Stimulated activated CD4-positive, alpha-beta T cell treated with anti-CD3 and anti-CD28 coated beads, Interleukin-4, amount 100 ng/mL, for 48 hours (primary cell): Measurements from ENCODE around the gene RGS4.

Experiments
- DNase-seq, 2 donors: peaks; one replicate each; pipeline ENCODE4 v3.0.0-alpha.2; 2020; ENCODE audit warnings: low read depth in 2 of 2

RGS4 gene

DNA sequence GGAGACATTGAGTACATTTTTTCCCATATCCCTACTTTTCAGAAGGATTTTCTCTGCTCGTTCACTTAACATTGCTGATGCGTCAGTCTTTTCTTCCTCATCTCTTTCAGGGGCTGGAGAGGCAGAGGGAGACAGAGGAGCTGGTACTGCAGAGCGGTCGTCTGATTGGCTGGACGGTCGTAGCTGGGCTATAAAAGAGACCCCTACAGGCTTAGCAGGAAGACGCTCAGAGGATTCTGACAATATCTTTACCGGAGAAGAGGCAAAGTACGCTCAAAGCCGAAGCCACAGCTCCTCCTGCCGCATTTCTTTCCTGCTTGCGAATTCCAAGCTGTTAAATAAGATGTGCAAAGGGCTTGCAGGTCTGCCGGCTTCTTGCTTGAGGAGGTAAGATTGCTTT, at the start of gene RGS4:
Gene RGS4 (plus strand): TSS at position 220 of the 400 bp plus-strand sequence. CDS start 124 bp downstream, at position 344.
- no peak for DNase-seq

DNA sequence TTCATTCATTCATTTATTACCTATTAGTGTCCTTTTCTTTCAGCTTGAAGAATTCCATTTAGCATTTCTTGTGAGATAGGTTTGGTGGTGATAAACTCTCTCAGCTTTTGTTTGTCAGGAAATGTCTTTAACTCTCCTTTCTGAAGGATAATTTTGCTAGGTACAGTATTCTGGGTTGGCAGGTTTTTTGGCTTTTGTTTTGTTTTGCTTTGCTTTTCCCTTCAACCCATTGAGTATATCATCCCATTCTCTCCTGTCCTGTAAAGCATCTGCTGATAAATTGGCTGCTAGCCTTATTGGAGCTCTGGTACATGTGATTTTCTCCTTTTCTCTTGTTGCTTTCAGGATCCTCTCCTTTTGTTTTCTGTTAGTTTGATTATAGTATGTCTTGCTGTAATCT, 47.0 kb upstream of the RGS4 start:
- no peak for DNase-seq

DNA sequence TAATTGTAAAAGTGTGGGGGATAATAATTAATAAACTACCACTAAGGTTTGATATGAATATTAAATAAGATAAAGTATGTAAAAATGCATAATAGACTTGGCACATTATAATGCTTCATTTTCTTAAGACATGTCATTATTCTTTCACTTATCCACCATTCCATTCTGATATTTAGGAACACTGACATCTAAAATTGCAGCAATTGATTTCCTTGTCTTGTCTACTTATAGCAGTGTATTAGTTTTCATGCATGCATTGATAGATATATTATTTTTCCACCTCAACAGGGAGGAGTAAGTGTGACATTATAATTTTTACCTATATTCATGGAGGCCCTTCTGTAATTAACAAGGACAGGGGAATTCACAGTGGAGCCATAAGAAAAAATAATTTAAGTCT, 41.6 kb upstream of the RGS4 start:
- no peak for DNase-seq

DNA sequence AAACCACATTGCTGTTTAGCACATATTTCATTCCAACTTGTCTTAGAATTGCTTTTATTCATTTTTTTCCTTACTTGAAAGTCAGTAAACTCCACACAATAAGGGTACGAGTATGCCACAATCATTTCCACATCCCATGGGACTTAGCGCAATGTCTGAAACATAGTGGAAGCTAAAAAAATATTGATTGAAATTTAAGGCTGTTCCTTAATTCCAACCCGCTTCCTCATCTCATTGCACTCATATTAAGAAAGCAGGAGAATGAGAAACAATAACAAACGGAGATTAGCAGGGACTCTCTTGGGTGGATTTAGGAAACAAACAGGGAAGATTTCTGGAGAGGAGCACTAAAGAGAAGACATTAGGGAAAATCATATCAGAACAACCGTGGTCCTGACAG, 39.3 kb upstream of the RGS4 start:
- DNase-seq = no peak

DNA sequence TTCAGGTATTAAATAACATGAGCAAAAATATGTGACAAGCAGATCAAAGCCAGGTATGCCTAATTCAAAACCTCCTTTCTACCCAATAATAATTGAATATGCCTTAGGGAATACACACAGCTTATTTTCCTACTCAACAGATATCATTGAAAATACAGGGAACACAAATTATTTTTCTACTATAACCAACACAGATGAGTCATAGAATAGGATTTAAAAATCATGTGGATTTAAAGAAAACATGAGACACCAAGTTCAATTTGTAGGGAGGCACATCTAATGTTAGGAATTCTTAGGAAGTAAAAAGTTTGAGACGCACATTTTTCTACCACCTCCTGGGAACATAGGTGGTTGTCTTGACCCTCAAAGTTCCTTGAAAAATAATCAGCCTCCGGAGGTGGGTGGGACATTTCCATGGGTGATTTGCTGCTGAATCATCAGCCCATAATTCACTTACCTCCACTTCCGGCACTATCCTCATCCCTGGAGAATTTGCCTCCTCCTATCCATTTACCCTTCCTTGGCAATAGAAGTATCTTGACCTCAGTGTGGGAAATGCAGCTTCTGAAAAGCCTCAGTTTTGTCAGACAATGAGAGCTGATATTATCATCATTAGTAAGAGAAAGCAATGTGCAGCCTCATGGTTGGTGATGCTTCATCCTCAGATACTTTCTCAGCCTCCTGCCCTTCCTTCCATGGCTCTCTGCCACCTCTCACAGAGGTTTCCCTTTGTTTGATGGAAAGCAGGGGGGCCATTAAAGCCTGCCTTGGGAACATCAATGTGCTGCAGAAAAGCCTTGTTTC, 33.5 kb upstream of the RGS4 start:
- no peak for DNase-seq

DNA sequence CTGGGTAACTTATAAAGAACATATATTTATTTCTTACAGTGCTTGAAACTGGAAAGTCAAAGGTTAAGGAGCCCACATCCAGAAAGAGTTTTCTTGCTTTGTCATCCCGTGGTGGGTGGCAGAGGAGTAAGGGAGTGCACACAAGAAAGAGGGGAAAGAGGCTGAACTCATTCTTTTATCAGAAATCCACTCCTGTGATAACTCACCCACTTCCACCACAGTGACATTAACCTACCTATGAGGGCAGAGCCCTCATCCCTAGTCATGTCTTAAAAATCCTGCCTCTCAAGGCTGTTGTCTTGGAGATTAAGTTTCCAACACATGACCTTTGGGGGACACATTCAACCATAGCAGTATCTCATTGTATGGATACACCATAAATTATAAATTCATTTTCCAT, 32.5 kb upstream of the RGS4 start:
- DNase-seq = no peak

DNA sequence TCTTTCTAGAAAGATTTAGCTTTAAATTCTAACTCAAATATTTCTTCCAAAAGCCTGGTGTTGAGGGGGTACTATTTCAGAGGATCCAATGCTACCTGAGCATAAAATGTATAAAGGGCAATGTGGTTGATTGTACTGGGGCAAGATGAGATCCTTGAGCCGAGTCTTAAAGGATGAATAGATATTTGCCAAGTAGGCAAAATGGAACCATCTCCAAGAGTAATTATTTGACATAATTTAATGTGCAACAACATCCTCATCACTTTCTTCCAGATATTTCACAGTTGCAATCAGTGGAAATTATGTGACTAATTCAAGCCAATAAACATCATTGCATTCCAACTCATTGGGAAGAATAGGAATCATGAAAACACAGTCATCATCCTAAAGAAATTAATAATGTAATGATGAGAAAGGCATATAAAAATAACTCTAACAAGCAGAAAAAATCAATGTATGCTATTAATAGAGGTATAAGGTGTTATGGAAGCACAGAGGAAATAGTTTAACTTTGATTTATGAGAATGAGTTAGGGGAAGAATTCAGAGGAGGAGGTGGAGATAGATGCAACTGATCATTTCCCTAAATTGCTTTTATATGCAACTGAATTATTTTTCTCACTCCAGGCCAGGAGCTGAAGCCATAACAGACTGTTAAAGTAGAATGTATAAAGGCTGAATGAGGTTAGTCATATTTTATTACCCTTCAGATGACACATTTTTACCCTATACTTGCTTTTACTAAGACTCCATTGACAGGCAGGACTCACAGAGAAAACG, 30.0 kb upstream of the RGS4 start:
- no peak for DNase-seq

DNA sequence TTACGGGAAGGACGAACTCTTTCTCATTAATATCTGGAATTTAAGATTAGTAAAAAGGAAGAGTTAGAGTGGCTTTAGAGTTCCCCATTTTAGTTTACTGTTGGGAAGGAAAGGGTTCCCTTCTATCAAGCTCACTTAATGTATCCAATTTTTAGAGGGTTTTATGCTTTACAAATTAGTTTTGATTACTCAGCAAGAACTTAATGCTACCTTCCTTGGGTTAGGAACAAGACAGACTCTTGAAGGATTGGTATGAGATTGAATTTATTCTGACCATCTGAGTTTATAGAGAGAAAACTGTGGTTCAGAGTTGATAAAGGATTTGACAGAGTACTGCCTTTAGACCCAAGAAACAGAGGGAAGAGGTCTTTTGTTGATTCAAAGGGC, 29.5 kb upstream of the RGS4 start:
- no peak for DNase-seq

DNA sequence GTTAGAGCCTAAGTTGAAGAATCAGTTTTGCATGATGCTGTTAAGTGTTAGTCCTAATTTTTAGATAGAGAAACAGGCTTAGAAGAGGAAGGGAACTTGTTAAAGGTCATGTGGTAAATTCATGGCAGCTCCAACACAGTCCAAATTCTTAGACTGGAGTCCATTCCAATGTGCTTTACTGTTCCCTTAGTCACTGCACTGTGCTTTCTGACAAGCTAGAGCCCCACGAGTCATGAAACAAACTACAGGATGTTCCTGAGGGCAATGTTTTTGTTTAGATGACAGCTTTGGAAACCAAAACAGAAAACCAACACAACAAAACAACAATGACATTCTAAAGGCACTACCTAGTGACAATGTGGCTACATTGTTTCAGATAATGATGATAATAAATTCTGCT, 23.1 kb upstream of the RGS4 start:
- no peak for DNase-seq

DNA sequence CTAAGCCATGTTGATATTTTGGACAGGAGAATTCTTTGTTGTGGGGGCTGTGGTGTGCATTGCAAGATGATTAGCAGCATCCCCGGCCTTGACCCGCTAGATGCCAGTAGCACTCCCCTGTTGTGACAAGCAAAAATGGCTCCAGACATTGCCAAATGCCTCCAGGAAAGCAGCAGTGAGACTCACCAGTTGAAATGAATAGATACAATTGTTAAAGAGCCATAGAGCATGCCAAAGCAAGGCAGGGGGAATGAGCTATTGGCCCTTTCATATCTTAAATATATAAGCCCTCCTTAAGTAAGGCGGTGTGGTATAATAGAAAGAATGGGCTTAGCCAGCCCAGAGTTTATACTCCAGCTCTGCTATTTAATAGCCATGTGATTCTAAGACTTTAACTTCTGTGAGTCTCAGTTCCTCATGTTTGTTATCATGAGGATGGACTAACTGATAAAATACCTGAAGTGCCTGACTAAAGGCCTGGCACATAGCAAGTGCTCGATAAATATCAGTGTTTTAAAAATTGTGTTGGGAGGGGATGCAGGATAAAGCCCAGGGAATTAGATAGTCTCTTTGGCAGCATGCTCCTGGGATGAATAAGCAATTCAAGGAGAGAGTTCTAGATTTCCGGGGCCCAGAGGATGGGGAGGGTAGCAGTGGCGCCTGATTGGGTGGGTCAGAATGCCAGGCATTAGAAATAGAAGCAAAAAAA, 21.1 kb upstream of the RGS4 start:
- no peak for DNase-seq

DNA sequence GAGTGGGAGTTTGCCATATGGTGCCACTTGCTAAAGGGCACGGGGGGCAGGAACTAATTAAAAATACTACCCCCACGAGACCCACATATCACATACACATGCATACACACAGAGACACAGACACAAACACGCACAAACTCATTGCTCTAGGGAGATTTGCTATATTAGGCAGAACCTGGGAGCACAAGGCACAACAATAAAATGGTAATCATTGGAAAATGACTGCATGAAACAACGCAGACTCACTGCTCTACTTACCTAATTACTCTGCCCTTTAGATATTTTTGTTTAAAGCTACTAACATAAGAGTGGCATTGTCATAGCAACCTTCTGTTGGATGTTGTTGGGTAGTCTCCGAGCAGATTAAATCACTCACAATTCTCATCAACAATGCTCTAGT, 20.3 kb upstream of the RGS4 start:
- DNase-seq = no peak

DNA sequence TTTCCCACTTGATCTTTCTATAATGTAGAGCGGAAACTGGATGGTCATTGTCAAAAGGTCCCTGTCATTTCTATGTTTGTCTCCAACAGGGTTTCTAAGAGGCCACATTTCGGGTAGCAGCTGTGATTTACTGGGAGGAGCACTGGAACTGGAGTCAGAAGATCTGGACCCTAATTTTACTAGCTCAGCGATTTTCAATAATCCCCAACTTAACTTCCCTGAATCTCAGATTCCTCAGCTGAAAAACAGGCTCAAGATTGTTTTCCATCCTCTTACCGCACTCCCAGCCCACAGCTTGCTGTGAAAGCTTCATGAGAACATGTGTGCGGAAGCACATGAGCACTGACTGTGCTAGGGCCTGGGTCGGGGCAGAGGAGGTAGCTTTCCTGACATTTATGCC, 19.9 kb upstream of the RGS4 start:
- DNase-seq = no peak

DNA sequence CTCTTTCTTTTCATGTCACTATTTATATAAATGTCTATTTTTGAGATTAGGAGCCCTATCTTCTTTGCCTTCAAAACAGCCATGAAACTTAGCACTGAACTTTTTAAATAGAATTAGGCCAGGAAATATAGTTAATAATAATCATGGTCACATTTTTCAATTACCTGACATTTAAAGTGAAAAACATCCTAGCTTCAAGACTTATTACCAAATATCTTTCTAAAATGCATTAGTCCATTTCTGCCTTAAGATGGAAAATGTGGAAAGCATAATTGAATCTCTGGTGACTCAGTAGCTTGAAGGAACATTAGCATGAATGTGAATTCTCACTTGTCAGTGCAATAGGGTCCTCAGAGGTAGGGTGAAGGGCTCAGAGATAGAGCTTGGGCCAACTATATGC, 18.7 kb upstream of the RGS4 start:
- no peak for DNase-seq

DNA sequence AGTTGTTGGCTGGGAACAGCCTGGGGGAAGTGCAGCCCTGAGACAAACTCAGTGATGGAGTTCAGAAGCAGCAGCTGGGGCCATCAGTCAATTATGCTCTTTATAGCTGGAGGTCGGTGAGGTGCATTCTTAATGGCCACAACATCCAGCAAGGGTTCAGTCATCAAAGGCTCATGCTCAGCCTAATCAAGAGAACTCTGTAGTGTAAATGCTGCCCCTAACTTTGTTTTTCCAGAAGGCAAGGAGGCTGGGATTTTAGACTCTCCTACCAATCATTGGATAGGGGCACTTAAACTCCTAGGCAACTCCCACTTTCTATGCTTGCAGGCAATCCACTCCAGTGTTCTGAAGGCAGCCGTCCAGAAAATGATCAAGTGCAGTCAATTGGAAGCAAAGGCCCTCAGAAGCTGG, 15.0 kb upstream of the RGS4 start:
- no peak for DNase-seq

DNA sequence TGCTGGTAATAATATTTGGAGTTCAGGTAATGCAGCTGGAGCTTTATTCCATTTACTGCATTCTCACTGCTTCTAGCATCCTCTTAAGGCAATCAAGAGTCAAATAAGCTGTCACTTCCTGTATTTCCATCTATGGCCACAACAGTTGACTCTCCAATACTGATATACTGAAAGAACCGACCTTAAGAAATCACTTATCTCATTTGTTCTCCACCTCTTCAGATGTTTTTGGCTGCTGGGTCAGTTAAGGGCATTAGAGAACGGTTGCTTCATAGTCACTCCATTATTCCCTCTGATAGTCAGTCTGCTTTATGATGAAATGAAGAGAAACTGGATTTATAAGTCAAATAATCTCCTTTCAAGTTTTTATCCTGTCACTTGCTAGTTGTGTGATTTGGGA, 14.2 kb upstream of the RGS4 start:
- no peak for DNase-seq

DNA sequence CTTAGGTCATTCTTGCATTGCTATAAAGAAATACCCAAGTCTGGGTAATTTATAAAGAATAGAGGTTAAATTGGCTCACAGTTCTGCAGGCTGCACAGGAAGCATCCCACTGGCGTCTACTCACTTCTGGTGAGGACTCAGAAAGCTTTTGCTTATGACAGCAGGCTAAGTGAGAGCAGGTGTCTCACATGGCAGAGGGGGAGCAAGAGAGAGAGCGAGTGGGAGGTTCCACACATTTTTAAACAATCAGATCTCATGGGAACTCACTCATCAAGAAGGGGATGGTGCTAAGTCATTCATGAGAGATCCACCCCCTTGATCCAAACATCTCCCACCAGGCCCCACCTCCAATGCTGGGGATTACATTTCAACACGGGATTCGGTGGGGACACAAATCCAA, 13.6 kb upstream of the RGS4 start:
- DNase-seq = no peak

DNA sequence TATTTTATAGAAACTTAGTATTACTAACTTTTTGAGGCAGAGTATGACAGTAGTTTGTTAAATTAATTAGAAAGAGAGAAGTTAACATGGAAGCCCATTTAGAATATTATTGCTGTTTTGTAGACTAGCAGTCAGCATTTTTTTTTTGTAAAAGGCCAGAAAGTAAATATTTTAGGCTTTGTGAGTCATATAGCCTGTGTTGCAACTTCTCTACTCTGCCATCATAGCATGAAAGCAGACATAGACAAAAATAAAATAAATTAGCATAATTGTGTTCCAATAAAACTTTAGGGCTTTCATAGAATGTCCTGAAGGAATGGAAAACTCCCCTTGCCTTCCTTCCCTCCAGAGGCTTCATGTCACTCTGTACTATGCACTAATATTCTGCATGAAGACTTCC, 12.3 kb upstream of the RGS4 start:
- no peak for DNase-seq

DNA sequence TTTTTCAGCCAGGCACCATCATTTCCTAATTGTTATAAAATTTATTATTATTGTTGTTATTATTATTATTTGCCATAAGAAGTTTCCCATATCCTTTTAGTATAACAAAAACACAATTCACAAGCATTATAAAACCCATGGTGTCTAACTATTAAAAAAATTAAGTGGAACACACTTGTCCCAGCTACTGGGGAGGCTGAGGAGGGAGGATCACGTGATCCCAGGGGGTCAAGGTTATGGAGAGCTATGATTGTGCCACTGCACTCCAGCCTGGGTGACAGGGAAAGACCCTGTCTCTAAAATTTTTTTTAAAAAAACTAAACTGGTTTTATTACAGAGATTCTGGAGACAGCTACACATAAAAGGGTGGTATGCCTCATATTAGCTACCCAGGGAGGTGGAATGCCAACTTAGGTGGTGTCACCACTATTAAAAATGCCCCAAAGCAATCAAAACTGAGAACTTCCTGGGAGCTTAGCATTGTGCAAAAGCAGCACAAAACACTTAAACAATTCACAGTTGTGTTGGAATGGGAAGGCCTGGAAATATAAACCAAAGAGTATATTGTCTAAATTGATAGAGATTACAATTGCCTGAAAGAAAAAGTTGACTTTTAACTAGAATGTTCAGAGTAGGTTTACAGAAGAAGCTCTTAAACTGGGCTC, 8.7 kb upstream of the RGS4 start:
- DNase-seq = no peak

DNA sequence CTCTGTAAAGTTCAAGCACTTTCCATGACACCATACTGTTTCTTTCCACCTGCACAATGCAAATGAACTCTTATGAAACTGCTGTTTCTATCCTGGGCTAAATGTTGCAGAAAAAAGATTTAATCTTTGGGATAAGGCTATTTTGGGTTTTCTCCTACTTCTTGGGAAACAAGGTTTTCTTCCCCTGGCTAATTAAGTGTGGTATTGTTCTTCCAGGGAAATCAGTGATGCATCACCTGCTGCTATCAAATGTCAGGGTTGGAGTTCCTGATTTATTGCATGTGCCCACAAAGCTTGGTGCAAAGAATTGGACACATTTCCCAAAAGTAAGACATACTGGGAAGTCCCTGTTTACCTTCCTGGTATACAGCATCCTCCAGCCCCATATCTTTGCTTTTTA, 6.0 kb upstream of the RGS4 start:
- no peak for DNase-seq

DNA sequence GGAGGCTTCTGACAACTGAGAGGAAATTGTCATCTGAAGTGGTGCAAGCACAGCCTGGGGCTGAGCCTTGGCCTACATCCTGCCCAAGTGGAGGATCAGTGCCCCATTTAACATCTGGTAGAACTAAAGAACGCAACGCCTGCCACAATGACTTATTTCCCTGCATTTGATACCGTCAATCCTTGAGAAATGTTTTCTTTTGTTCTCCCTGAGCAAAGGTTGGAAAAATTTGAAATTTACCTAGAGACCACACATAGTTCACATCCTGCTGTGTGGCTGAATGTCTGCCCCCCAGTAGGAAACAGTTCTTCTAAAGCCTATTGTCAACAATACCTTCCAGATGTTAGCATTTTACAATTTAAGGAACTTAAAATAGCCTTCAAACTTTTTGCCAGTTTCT, 5.6 kb upstream of the RGS4 start:
- DNase-seq = no peak

DNA sequence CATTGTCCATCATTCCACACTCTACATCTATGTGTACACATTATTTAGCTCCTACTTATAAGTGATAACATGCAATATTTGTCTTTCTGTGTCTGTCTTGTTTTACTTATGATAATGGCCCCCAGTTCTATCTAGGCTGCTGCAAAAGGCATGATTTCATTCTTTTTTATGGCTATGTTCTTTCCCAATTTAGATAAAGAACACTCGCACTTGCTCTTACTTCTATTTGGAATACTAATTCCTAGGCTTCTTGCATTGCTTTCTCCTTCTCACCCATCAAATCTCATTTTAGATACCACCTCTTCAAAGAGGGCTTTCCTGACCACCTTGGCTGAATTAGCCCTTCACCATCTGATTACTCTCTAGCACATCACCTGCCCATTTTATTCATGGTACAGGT, 3.0 kb upstream of the RGS4 start:
- no peak for DNase-seq

DNA sequence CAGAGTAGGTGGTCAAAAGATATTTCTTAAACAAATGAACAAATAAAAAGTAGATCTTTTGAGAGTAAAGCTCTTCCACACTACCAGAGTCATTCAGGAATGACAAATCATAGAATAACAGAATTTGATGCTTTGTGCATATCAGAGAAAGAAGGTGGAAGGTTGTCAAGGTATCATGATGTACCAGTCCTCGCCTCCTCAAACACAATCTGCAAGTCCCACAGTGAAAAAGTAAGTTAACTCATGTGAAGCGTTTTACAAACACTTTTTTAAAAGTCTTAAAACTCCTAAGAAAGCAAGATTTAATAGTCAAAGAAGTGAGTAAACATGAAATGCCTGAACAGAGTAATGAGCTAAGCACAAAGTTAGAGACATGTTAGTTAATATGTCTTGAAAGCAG, 2.5 kb upstream of the RGS4 start:
- no peak for DNase-seq
